HG02885 (cell line): ENCODE measurements around the gene MXI1.

ENCODE experiments used
- ATAC-seq: cut with Tn5 transposase; IDR thresholded peaks from one replicate; pipeline ENCODE4 v1.9.1; 2021; ENCODE audit warnings: mild to moderate bottlenecking; ENCODE audit not compliant: unreplicated experiment, poor library complexity

The MXI1 gene

GRCh38 chr10:110207011-110207804 lies at the start of gene MXI1:
MXI1 (plus strand) TSS chr10:110207605; CDS start chr10:110207809, 204 bp downstream.
- ATAC-seq: peak; percentile 61

DNA sequence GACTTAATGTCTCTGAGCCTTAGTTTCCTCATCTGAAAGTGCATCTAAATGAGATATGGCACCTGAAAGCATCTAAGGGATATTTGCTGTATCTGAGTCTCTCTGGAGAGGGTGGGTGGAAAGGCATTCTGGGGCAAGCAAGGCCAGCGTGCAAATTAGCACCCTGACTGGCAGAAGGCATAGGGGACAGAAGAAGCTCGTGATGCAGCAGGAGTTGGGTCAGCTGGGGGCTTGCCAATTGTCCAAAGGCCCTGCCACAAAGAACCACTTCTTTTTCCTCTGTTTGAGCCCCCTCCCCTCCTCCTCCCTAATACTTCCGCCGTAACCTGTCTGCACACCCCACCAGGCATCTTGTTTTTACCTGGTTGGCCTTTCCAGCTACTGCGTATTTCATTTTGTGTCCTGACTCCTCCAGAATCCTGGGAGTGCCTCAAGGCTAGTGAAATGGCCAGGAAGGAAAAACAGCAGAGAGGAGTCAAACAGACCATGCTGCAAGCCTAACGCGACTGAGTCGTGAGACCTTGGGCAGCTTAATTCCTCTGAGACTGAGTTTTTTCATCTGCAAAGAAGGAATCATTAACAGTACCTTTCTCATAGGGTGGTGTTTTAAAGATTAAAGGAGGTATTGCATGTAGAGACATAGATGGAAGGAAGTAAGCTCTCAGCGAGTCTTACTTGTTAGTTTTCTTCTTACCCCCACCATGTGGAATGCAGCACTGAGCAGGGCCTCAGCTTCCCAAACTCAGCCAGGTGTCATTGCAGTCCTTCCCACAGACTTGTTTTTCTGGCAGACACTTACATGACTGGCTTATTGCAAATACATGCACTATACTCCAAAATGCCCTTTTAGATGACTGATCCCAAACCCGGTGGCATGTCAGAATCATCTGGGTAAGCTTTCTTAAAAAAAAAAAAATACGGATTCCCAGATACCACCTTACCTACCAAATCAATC lies 49.1 kb upstream of the MXI1 start:
- no peak for ATAC-seq

DNA sequence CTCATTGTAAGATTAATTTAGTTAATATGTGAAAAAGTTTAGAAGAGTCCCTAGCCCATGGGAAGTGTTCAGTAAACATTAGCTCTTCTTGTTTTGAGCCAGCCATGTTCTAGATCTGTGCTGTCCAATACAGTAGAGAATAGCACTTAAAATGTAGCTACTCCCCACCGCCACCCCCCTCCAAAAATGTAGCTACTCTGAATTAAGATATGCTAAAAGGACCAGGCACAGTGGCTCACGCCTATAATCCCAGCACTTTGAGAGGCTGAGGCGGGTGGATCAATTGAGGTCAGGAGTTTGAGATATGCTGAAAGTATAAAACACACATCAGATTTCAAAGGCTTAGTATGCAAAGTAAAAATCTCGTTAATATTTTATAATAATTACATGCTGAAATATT lies 47.3 kb upstream of the MXI1 start:
- no peak for ATAC-seq

- ATAC-seq: no peak
Observed at GRCh38 chr10:110160522-110160921, 46.9 kb upstream of the MXI1 start.

DNA sequence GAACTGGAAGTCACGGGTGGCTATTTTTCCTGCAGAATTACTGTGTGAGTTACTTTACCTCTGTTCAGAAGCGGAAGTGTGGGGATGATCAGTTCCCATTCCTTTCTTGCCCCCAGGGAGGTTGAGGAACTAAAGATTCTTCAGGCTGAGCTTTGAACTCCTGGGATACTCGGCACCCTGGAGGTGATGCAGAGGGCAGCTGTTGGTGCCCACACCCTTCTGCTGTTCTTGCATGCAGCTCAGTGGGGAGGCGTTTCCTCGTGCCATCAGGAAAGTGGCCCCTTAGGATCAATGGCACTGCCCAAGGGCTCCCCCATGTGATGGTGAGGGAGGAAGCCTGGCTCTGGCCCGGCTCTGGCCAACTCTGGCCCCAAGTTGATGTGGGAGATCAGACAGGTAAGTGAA lies 44.7 kb upstream of the MXI1 start:
- no peak for ATAC-seq

DNA sequence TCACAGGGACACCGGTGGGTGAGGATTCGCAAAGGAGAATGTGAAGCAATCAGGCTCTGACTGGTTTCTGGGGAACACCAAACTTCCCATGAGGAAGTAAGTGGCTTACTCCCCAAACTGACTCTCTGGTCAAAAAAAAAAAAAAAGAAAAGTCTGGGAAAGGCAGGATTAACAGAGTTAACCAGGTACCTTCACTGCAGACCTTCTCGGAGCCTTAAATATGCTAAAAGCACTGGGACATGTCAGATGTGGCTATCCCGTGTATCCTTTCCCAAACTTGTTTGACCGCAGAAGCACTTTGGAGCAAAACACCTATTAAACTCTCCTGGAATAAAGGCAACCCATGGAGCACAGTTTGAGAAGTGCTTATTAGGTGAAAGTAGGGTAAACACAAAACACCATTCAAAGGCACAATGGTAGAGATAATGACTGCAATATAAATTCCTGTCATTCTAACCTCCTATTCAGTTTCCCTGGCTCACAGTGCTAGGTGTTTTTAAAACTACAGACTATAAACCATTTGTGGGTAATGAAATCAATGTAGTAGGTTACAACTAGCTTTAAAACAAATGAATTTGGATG lies 44.1 kb upstream of the MXI1 start:
- no peak for ATAC-seq

DNA sequence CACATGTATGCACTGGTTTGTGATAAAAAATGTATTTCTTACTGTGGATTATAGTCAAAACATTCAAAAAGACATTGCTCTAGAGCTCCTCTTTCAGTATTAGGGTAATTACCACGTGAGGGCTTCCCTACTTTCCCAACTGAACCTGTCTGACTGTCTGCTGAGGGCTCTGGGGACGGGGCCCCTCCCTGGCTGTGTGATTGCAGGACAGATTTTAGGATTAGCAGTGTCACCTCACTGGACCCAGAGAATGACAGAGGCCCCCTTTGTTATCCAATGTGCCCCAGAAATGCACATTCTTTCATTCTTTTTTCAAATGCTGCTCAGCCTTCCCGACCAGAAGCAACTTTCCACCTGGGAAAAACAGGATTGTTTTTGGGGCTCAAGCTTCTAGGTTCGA lies 43.6 kb upstream of the MXI1 start:
- ATAC-seq: no peak

DNA sequence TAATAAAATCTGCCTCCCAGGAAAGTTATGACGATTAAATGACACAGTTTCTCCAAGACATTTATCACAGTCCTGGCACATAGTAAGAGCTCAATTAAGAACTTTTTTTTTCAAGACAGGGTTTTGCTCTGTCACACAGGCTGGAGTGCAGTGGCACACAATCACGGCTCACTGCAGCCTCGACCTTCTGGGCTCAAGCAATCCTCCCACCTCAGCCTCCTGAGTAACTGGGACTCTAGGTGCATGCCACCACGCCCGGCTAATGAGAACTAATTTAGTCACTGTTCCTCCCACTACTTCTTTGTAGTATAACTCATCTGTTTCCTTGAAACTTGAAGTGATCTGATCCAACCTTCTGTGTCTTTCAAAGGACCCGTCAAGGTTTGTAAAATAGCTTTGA lies 42.2 kb upstream of the MXI1 start:
- ATAC-seq: no peak

- ATAC-seq: no peak
Observed at GRCh38 chr10:110167149-110167548, 40.3 kb upstream of the MXI1 start.

DNA sequence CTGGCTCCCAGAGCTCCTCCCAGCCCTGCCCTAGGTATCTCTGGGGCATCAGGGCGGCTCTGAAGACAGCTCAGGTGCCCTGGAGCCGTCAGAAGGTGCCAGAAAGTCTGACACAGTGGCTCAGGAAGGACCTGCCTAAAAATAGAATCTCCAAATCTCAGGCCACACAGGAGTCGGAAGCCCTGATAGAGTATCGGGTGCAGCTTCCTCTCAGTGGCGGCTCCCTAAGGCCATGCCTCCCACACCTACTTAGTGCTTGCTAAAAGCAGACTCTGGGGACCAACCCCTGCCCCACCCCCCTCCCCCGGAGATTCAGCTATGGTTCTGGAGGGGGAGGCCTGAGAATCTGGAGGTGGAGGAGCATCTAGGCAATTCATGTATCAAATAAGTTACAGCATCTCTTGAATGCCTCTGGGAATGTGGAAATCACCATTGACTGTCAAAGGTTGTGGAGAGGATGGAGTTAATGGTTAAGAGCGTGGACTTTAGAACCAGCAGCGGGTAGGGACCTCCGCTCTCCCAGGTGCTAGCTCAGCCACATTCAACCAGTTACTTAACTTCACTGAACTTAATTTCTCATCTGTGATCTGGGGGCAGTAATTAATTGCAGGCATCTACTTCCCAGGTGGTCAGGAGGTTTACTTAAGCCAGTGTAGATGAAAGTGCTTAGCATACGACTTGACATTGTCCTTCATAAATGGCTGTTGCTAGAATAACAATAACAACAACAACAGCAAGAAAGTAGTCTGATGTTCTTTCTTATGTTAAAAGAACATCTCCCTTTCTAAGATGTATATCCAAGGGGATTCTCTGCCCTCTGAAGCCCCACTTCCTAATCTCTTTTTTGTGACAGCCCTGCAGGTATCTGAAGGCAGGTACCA lies 38.6 kb upstream of the MXI1 start:
- ATAC-seq: peak; percentile 62

DNA sequence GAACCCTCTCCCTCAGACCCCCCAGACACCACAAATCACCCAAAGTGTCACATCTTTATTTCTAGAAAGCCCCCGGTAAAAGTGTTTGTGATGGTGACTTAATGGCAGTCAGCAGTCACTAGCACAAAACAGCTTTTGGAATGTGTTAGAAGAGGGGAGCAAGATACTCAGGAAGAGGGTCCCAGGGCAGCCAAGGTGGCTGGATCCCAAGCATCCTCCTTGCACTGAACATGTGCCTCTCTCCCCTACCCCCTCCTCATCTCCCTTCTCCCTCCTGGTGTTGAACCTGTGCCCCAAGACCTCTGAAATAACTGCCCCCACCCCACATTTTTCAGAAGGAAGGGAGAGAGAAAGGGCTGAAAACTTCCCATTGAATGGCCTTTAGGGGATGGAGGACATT lies 37.8 kb upstream of the MXI1 start:
- no peak for ATAC-seq

- ATAC-seq: no peak
Observed at GRCh38 chr10:110170142-110170971, 37.0 kb upstream of the MXI1 start.

- ATAC-seq: no peak
Observed at GRCh38 chr10:110171032-110171431, 36.4 kb upstream of the MXI1 start.

DNA sequence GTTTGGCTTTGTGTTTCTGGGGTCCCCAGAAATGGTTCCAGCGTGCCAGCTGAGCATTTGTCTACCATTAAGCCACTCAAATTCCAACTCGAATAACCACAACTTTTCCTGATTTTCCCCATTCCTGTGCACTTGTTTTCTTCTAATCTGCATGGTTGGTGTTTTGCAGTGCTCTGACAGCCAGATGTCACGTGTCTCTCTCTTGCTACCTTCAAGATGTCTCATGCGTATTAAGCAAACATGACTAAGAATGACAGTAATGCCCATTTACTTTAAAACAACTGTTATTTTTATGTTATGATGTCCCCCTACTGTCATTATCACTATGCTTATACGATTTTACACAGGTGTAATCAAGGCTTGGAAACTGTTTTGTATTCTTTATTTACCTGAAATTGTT lies 35.2 kb upstream of the MXI1 start:
- no peak for ATAC-seq

GRCh38 chr10:110174201-110174600 lies 33.2 kb upstream of the MXI1 start:
- ATAC-seq: no peak

- no peak for ATAC-seq
Observed at GRCh38 chr10:110174816-110175215, 32.6 kb upstream of the MXI1 start.

GRCh38 chr10:110175406-110175805 lies 32.0 kb upstream of the MXI1 start:
- no peak for ATAC-seq

DNA sequence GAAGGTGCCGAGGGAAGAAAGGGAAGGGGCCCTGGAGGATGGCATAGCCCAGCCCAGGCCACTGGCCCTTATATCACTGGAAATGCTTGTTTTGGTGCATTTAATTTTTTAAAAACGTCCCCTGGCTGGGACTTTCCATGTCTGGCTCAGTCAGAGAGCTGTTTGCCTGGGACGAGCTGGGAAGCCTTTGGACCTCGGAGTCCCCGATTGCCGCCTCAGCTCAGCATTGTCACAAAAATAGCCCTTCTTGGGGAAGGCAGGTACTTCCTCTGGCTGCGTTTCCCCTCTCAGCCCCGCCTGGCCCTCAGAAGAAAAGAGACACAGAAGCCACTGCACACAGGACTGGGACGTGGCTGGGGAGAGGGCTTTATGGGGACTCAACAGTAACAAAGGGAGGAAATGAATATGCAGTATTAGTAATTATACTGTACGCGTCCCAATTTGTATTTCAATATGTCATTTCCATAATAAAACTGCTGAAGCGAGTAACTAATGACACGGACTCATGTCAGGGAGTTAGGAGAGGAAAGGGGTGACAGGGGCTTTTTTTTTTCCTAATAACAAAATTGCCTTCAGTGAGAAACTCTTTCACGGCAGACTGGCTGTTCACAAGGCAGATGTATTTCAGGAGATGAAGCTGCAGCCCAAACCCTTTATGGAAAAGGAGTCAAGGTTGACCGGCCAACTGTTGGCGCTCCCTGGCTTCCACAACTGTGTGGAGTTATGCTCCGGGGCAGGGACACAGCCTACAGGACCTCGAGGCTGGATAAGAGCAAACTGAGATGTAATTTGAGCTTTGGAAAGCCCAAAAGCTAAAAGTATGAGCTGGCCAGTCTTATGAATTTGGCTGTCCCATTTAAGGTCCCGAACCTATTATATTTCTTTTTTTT lies 31.0 kb upstream of the MXI1 start:
- ATAC-seq: no peak
